K562 (cell line): ENCODE measurements around the gene PPP1R14B. TPM values are rescaled to one million over a fixed set of nuclear protein-coding genes. Genes with fewer than 3 reads are reported as not detected.

Source experiments
- CC2D1A ChIP-seq: fragments of 450-650 bp; IDR thresholded peaks from 2 replicates; pipeline ENCODE4 v1.6.1; 2017; ENCODE audit warnings: mild to moderate bottlenecking
- CEBPG ChIP-seq, 3 experiments: fragments of 200-800 bp in 1 of 3; sonication (Bioruptor generic) in 1 of 3; sonication (generic) in 1 of 3; formaldehyde crosslinking in 1 of 3; IDR thresholded peaks in 2 of 3; conservative IDR thresholded peaks in 1 of 3; 2 replicates each; pipeline versions ENCODE4 v1.6.1 to v1.8.0; 2016 to 2022; ENCODE audit warnings: missing compliant biosample characterization in 2 of 3, missing genetic modification characterization in 2 of 3, mild to moderate bottlenecking in 1 of 3, missing genetic modification reagents in 1 of 3
- DNMT1 ChIP-seq: fragments of 450-650 bp; IDR thresholded peaks from 2 replicates; pipeline ENCODE4 v1.6.1; 2016; ENCODE audit warnings: antibody characterized with exemption, mild to moderate bottlenecking
- MCM3 ChIP-seq: fragments of 450-650 bp; IDR thresholded peaks from 2 replicates; pipeline ENCODE4 v1.6.1; 2016
- POLR2A ChIP-seq: fragments of 450-650 bp; conservative IDR thresholded peaks from 2 replicates; pipeline ENCODE4 v1.6.1; 2016
- RAD51 ChIP-seq: fragments of 450-650 bp; IDR thresholded peaks from 2 replicates; pipeline ENCODE4 v1.7.1; 2016; ENCODE audit warnings: low read depth, mild to moderate bottlenecking, borderline replicate concordance
- RERE ChIP-seq: sonication (generic); formaldehyde crosslinking; IDR thresholded peaks from 2 replicates; pipeline ENCODE4 v1.8.0; 2023; ENCODE audit warnings: missing genetic modification reagents, mild to moderate bottlenecking, borderline replicate concordance
- RHOXF2B ChIP-seq: fragments of 250-450 bp; sonication (Bioruptor Pico); conservative IDR thresholded peaks from 2 replicates; pipeline ENCODE4 v1.5.1; 2021
- SIX5 ChIP-seq, 2 experiments: IDR thresholded peaks; 2 replicates each; pipeline ENCODE4 v1.6.1; 2011; ENCODE audit warnings: low read length in 2 of 2, borderline replicate concordance in 1 of 2, low read depth in 1 of 2, mild to moderate bottlenecking in 1 of 2, moderate library complexity in 1 of 2; ENCODE audit not compliant: insufficient read depth in 1 of 2
- TBP ChIP-seq: optimal IDR thresholded peaks from 2 replicates; pipeline ENCODE3; 2011; ENCODE audit warnings: low read depth, low read length, improper control_type of control experiment
- polyA plus RNA-seq, 8 experiments: library from polyadenylated mRNA; depleted of rRNA in 4 of 8; stranded (reverse) in 5 of 8; unstranded in 3 of 8; fragments of >200 nt; fragmentation: Nextera tagmentation in 2 of 8; fragmentation: Illumina TruSeq in 1 of 8; extraction: Ambion mirVana in 2 of 8; extraction: Trizol in 1 of 8; gene quantifications; 2 replicates each; pipeline versions ENCODE4 v1.2.1 to v1.2.3, GENCODE V29; 2011 to 2014; ENCODE audit warnings: inconsistent platforms in 1 of 8, missing spikeins in 1 of 8
- total RNA-seq, 7 experiments: library from RNA; depleted of rRNA in 6 of 7; stranded (reverse); fragments of >200 nt in 6 of 7; fragmentation: Illumina TruSeq in 2 of 7; extraction: Trizol in 2 of 7; gene quantifications; 2 replicates each; pipeline versions ENCODE4 v1.2.1 to v1.2.3, GENCODE V29; 2011 to 2021; ENCODE audit warnings: low replicate concordance in 1 of 7
- TF ChIP-seq, protein P1 (sequence below), 2 experiments: fragments of 450-650 bp; IDR thresholded peaks; 2 replicates each; pipeline ENCODE4 v1.6.1; 2016; ENCODE audit warnings: mild to moderate bottlenecking in 2 of 2, borderline replicate concordance in 1 of 2, low read depth in 1 of 2, moderate library complexity in 1 of 2
- TF ChIP-seq, protein P2 (sequence below): sonication (generic); formaldehyde crosslinking; IDR thresholded peaks from 2 replicates; pipeline ENCODE4 v1.8.0; 2023; ENCODE audit warnings: mild to moderate bottlenecking, missing genetic modification reagents

PPP1R14B gene
- total and polyA plus RNA-seq, 9 of the 15 experiments (the other 6 are each of a cell fraction or from before 2014, with no cell fraction given): 7.7 to 566 (median 212) TPM

DNA sequence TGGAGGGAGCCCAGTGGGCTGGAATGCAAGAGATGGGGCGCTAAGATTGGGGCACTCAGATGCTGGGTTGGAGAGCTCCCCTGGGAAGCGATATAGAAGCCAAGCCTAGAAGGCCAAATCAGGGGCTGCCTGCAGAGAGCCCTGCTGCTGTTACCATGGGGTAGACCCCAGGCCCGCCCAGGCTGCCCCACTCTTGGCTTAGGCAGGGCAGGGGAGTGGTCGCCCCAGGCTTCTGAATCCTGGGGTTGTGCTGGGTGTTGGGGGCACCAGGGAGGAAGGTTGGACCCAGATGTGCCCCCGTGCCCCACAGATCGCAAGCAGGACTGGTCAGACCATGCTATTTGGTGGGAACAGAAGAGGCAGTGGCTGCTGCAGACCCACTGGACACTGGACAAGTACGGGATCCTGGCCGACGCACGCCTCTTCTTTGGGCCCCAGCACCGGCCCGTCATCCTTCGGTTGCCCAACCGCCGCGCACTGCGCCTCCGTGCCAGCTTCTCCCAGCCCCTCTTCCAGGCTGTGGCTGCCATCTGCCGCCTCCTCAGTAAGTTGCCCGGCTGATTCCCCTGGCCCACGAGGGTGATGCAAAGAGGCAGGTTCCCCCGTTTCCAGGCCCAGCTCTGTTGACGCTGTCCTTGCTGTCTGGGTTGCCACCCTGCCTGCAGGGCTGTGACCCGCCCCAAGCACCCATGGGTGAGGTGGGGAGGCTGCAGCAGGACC lies 36.3 kb downstream of the PPP1R14B start (continued):
- TF ChIP-seq RERE (CRISPR knock-in tag) (no peak), SIX5 (IDR thresholded peaks at IDR 0.05; ENCODE audit: borderline replicate concordance in 1 of 2, insufficient read depth in 1 of 2, low read depth in 1 of 2, low read length in 2 of 2) (no peak), MCM3 (no peak), CC2D1A (no peak), RAD51 (no peak), DNMT1 (no peak), RHOXF2B (CRISPR knock-in tag) (no peak), POLR2A (peak; percentile 49; the same call in 1 of the 2 replicates), TBP (no peak), CEBPG (CRISPR knock-in tag; IDR thresholded peaks at IDR 0.05) (no peak), CEBPG (tag; conservative IDR thresholded peaks at IDR 0.05 in 1 of 2, IDR thresholded peaks at IDR 0.05 in 1 of 2) (no peak)
- TF ChIP-seq, protein P1, sequence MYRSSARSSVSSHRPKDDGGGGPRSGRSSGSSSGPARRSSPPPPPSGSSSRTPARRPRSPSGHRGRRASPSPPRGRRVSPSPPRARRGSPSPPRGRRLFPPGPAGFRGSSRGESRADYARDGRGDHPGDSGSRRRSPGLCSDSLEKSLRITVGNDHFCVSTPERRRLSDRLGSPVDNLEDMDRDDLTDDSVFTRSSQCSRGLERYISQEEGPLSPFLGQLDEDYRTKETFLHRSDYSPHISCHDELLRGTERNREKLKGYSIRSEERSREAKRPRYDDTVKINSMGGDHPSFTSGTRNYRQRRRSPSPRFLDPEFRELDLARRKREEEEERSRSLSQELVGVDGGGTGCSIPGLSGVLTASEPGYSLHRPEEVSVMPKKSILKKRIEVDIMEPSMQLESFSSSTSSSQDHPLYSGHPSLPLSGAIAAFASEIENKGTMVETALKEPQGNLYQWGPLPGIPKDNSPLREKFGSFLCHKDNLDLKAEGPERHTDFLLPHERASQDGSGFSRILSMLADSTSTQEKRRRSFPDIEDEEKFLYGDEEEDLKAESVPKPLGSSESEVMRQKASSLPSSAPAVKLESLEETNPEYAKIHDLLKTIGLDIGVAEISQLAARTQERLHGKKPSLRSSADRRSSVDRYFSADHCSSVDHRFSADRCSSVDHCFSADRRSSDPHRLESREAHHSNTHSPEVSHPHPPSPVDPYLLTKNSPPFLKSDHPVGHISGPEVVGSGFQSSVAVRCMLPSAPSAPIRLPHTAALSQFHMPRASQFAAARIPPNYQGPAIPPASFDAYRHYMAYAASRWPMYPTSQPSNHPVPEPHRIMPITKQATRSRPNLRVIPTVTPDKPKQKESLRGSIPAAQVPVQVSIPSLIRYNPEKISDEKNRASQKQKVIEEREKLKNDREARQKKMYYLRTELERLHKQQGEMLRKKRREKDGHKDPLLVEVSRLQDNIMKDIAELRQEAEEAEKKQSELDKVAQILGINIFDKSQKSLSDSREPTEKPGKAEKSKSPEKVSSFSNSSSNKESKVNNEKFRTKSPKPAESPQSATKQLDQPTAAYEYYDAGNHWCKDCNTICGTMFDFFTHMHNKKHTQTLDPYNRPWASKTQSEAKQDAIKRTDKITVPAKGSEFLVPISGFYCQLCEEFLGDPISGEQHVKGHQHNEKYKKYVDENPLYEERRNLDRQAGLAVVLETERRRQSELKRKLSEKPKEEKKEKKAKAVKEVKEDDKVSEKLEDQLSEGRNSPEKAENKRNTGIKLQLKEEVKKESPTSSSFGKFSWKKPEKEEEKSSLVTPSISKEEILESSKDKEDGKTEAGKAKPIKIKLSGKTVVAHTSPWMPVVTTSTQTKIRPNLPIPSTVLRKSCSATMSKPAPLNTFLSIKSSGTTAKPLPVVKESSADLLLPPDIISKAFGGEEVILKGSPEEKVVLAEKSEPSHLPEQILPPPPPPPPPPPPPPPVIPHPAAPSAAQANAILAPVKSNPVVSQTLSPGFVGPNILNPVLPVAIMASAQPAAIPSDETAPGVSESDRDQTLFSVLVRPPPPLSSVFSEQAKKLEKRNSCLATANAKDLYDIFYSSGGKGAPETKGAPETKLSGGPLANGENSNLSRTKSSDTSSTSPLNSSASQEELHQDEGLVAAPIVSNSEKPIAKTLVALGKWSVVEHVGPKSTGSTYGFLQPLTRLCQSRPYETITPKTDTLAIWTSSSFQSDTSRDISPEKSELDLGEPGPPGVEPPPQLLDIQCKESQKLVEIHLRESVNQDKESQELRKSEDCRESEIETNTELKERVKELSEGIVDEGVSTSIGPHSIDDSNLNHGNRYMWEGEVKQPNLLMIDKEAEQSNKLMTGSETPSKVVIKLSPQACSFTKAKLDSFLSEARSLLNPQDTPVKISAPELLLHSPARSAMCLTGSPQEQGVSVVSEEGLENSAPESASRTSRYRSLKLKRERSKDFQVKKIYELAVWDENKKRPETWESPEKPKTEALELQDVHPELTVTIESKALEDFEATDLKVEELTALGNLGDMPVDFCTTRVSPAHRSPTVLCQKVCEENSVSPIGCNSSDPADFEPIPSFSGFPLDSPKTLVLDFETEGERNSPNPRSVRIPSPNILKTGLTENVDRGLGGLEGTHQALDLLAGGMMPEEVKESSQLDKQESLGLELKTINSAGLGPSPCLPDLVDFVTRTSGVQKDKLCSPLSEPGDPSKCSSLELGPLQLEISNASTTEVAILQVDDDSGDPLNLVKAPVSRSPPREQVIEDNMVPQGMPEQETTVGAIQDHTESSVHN (IDR thresholded peaks at IDR 0.05; ENCODE audit: borderline replicate concordance in 1 of 2, low read depth in 1 of 2): no peak
- TF ChIP-seq, protein P2, sequence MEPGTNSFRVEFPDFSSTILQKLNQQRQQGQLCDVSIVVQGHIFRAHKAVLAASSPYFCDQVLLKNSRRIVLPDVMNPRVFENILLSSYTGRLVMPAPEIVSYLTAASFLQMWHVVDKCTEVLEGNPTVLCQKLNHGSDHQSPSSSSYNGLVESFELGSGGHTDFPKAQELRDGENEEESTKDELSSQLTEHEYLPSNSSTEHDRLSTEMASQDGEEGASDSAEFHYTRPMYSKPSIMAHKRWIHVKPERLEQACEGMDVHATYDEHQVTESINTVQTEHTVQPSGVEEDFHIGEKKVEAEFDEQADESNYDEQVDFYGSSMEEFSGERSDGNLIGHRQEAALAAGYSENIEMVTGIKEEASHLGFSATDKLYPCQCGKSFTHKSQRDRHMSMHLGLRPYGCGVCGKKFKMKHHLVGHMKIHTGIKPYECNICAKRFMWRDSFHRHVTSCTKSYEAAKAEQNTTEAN (CRISPR knock-in tag): no peak
